Measurements from ENCODE around the gene CHCHD6. TPM values are rescaled to one million over a fixed set of nuclear protein-coding genes. Genes with fewer than 3 reads are reported as not detected.

Gene CHCHD6
- total RNA-seq, 1 experiment from 2014 or later, result 40.9 TPM

- no peak for TF ChIP-seq STAT6 (CRISPR knock-in tag; conservative IDR thresholded peaks at IDR 0.05; ENCODE audit: low read depth)
Observed at GRCh38 chr3:126714921-126715320, 10.9 kb downstream of the CHCHD6 start (continued).

DNA sequence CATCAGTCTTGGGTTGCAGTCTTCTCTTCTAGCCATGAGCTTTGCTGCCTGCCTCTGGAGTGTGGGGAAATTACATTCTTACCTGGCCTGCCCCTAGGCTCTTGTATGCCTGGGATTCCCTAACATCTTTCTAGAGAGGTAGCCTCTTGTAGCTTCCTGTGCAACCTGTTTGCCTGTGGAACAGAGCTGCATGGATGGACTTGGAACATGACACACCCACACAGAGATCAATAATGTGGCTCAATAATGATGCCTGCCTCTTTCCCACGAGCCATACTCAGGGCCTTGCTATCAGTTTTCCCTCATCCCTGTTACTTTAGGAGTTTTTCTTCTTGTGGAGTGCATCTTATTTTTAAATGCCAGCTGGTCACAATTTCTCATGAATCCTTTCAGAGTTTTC lies 11.4 kb downstream of the CHCHD6 start:
- ChIA-PET CTCF (interaction anchor here (1.1 kb wide), 1 partner anchor 35 kb away, joined by 3 read pairs; no protein-coding TSS in a partner anchor), POLR2A (no interaction called here)
- TF ChIP-seq CDX4 (CRISPR knock-in tag; IDR thresholded peaks at IDR 0.05; ENCODE audit: borderline replicate concordance), result no peak
- TF ChIP-seq TCF7 (CRISPR knock-in tag; IDR thresholded peaks at IDR 0.05; ENCODE audit: low read depth), result no peak
- no peak for TF ChIP-seq ZNF532 (CRISPR knock-in tag; IDR thresholded peaks at IDR 0.05; ENCODE audit: borderline replicate concordance)
- TF ChIP-seq, protein P1, sequence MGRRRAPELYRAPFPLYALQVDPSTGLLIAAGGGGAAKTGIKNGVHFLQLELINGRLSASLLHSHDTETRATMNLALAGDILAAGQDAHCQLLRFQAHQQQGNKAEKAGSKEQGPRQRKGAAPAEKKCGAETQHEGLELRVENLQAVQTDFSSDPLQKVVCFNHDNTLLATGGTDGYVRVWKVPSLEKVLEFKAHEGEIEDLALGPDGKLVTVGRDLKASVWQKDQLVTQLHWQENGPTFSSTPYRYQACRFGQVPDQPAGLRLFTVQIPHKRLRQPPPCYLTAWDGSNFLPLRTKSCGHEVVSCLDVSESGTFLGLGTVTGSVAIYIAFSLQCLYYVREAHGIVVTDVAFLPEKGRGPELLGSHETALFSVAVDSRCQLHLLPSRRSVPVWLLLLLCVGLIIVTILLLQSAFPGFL (CRISPR knock-in tag; IDR thresholded peaks at IDR 0.05; ENCODE audit: borderline replicate concordance), result no peak
- no peak for TF ChIP-seq GABPB1 (CRISPR knock-in tag; IDR thresholded peaks at IDR 0.05)
- no peak for TF ChIP-seq NR3C1 (CRISPR knock-in tag; conservative IDR thresholded peaks at IDR 0.05; ENCODE audit: low read depth)
- TF ChIP-seq ATF3 (CRISPR knock-in tag; conservative IDR thresholded peaks at IDR 0.05), result no peak
- Mint-ChIP-seq H3K9me3 (no peaks in the 10 kb centered on the region), H3K27me3 (ENCODE audit: low read depth) (no peaks in the 10 kb centered on the region), H3K4me1 (peaks cover 18% of the 10 kb centered on the region), H3K36me3 (no peaks in the 10 kb centered on the region), H3K27ac (no peak overlapping the region), H3K4me3 (no peak overlapping the region)
- ATAC-seq (no peak), DNase-seq (ENCODE audit: low spot score) (no peak)

- Mint-ChIP-seq H3K27me3 (ENCODE audit: low read depth) (no peaks in the 10 kb centered on the region), H3K27ac (no peak overlapping the region), H3K9me3 (no peaks in the 10 kb centered on the region), H3K4me1 (peaks cover 25% of the 10 kb centered on the region), H3K4me3 (no peak overlapping the region), H3K36me3 (no peaks in the 10 kb centered on the region)
- TF ChIP-seq TEAD4 (CRISPR knock-in tag; IDR thresholded peaks at IDR 0.05) (no peak), NFE2L1 (CRISPR knock-in tag; IDR thresholded peaks at IDR 0.05) (no peak), ZBTB21 (CRISPR knock-in tag; IDR thresholded peaks at IDR 0.05; ENCODE audit: borderline replicate concordance) (no peak), GRHL2 (CRISPR knock-in tag; IDR thresholded peaks at IDR 0.05; ENCODE audit: insufficient replicate concordance, severe bottlenecking) (no peak), TP53 (CRISPR knock-in tag; IDR thresholded peaks at IDR 0.05) (no peak), MLX (CRISPR knock-in tag; IDR thresholded peaks at IDR 0.05) (no peak), ZNF396 (CRISPR knock-in tag; IDR thresholded peaks at IDR 0.05; ENCODE audit: borderline replicate concordance) (no peak), NR1H2 (CRISPR knock-in tag; IDR thresholded peaks at IDR 0.05) (no peak), E2F4 (CRISPR knock-in tag; IDR thresholded peaks at IDR 0.05; ENCODE audit: borderline replicate concordance, low read depth) (no peak), SMAD4 (CRISPR knock-in tag; IDR thresholded peaks at IDR 0.05) (no peak)
- TF ChIP-seq, protein P2, sequence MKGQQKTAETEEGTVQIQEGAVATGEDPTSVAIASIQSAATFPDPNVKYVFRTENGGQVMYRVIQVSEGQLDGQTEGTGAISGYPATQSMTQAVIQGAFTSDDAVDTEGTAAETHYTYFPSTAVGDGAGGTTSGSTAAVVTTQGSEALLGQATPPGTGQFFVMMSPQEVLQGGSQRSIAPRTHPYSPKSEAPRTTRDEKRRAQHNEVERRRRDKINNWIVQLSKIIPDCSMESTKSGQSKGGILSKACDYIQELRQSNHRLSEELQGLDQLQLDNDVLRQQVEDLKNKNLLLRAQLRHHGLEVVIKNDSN (CRISPR knock-in tag; IDR thresholded peaks at IDR 0.05), result no peak
- TF ChIP-seq, protein P3, sequence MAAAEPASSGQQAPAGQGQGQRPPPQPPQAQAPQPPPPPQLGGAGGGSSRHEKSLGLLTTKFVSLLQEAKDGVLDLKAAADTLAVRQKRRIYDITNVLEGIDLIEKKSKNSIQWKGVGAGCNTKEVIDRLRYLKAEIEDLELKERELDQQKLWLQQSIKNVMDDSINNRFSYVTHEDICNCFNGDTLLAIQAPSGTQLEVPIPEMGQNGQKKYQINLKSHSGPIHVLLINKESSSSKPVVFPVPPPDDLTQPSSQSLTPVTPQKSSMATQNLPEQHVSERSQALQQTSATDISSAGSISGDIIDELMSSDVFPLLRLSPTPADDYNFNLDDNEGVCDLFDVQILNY (CRISPR knock-in tag; IDR thresholded peaks at IDR 0.05), result no peak
- ATAC-seq, result no peak
- DNase-seq (ENCODE audit: low spot score), result no peak
- ChIA-PET POLR2A (no interaction called here), CTCF (interaction anchor here (1.1 kb wide), 1 partner anchor 36 kb away, joined by 3 read pairs; no protein-coding TSS in a partner anchor)
Observed at GRCh38 chr3:126716057-126716456, 12.0 kb downstream of the CHCHD6 start.

All from WTC11 (cell line).